IMR-90 (cell line): ENCODE data around the gene ALOX15B. TPM values are rescaled to one million over a fixed set of nuclear protein-coding genes. Genes with fewer than 3 reads are reported as not detected.

ENCODE experiments used
- ATAC-seq: fragments of 200-7000 bp; cut with Tn5 transposase; 2 replicates; pipeline ENCODE4 v1.9.1; 2020; ENCODE audit warnings: low read depth, mild to moderate bottlenecking, moderate library complexity
- BruUV-seq: library from RNA; stranded (reverse); fragments of 400-500 nt; replicated peaks from 2 replicates; lab custom pipeline; 2021; lab: Mats Ljungman, UMichigan
- CTCF ChIA-PET: fragments of 300-600 bp; formaldehyde crosslinking; extraction: SDS; loops from one replicate; lab custom pipeline; 2021; ENCODE audit warnings: antibody characterized with exemption; lab: Yijun Ruan, JAX
- POLR2A ChIA-PET: fragments of 300-600 bp; sonication (Branson Sonifier 250); formaldehyde crosslinking; loops from one replicate; lab custom pipeline; 2022; ENCODE audit warnings: antibody characterized with exemption; ENCODE audit not compliant: unreplicated experiment; lab: Charles Lee
- DNase-seq: peaks from one replicate; pipeline ENCODE4 v3.0.0; 2013
- H2AFZ ChIP-seq: replicated peaks from 2 replicates; pipeline ENCODE3; 2013; ENCODE audit warnings: low read length, mild to moderate bottlenecking; ENCODE audit not compliant: poor library complexity
- H2AK5ac ChIP-seq: 2 replicates; pipeline ENCODE4 v1.6.1; 2013; ENCODE audit warnings: low read depth, low read length, inconsistent platforms
- H2AK9ac ChIP-seq: replicated peaks from 2 replicates; pipeline ENCODE3; 2013; ENCODE audit warnings: mild to moderate bottlenecking, low read depth, low read length, moderate library complexity; ENCODE audit not compliant: poor library complexity
- H2BK120ac ChIP-seq: 2 replicates; pipeline ENCODE4 v1.6.1; 2013; ENCODE audit warnings: low read depth, low read length, inconsistent platforms
- H2BK15ac ChIP-seq: 3 replicates; pipeline ENCODE4 v1.6.1; 2013; ENCODE audit warnings: low read depth, low read length, inconsistent platforms
- H2BK20ac ChIP-seq: 2 replicates; pipeline ENCODE4 v1.6.1; 2013; ENCODE audit warnings: low read depth, mild to moderate bottlenecking, inconsistent platforms, low read length, moderate library complexity
- H2BK5ac ChIP-seq: 2 replicates; pipeline ENCODE4 v1.6.1; 2013; ENCODE audit warnings: mild to moderate bottlenecking, low read depth, low read length, inconsistent platforms; ENCODE audit not compliant: poor library complexity, severe bottlenecking
- H3K14ac ChIP-seq: replicated peaks from 2 replicates; pipeline ENCODE4 v1.6.1; 2013; ENCODE audit warnings: low read depth, low read length, inconsistent platforms
- H3K18ac ChIP-seq: 2 replicates; pipeline ENCODE4 v1.6.1; 2013; ENCODE audit warnings: low read depth, low read length, control low read depth
- H3K23ac ChIP-seq: 2 replicates; pipeline ENCODE4 v1.6.1; 2013; ENCODE audit warnings: low read depth, low read length, inconsistent platforms
- H3K27ac ChIP-seq: 2 replicates; pipeline ENCODE4 v1.5.1; 2013; ENCODE audit warnings: mild to moderate bottlenecking, control low read depth, low read length; ENCODE audit not compliant: insufficient read depth
- H3K27me3 ChIP-seq: 2 replicates; pipeline ENCODE4 v1.6.1; 2013; ENCODE audit warnings: low read length; ENCODE audit not compliant: control insufficient read depth, insufficient read depth
- H3K36me3 ChIP-seq: 2 replicates; pipeline ENCODE4 v1.6.1; 2013; ENCODE audit warnings: low read length, mixed read lengths; ENCODE audit not compliant: control insufficient read depth, insufficient read depth
- H3K4ac ChIP-seq: 2 replicates; pipeline ENCODE4 v1.6.1; 2013; ENCODE audit warnings: low read depth, low read length, inconsistent platforms
- H3K4me1 ChIP-seq: 2 replicates; pipeline ENCODE4 v1.6.1; 2013; ENCODE audit warnings: low read length, mixed read lengths; ENCODE audit not compliant: control insufficient read depth, insufficient read depth
- H3K4me2 ChIP-seq: 2 replicates; pipeline ENCODE4 v1.6.1; 2013; ENCODE audit warnings: low read depth, mild to moderate bottlenecking, control low read depth, low read length, moderate library complexity
- H3K4me3 ChIP-seq: 2 replicates; pipeline ENCODE4 v1.5.1; 2013; ENCODE audit warnings: low read depth, mild to moderate bottlenecking, control low read depth, low read length, moderate library complexity; ENCODE audit not compliant: insufficient read depth
- H3K56ac ChIP-seq: 2 replicates; pipeline ENCODE4 v1.6.1; 2013; ENCODE audit warnings: low read length, inconsistent platforms; ENCODE audit not compliant: insufficient read depth; ENCODE audit errors: extremely low read depth
- H3K79me1 ChIP-seq, 2 experiments: 2 replicates each; pipeline ENCODE4 v1.6.1; 2013; ENCODE audit warnings: low read length in 2 of 2, inconsistent platforms in 1 of 2, low read depth in 1 of 2
- H3K9ac ChIP-seq: 2 replicates; pipeline ENCODE4 v1.6.1; 2013; ENCODE audit warnings: low read depth, low read length, control low read depth
- H3K9me1 ChIP-seq: 2 replicates; pipeline ENCODE4 v1.6.1; 2013; ENCODE audit warnings: low read length, inconsistent platforms; ENCODE audit not compliant: insufficient read depth
- H3K9me3 ChIP-seq: 2 replicates; pipeline ENCODE4 v1.6.1; 2013; ENCODE audit warnings: low read length; ENCODE audit not compliant: control insufficient read depth, insufficient read depth
- H4K20me1 ChIP-seq: 2 replicates; pipeline ENCODE4 v1.6.1; 2013; ENCODE audit warnings: low read length, inconsistent platforms; ENCODE audit not compliant: insufficient read depth
- H4K5ac ChIP-seq: 2 replicates; pipeline ENCODE4 v1.6.1; 2013; ENCODE audit warnings: mild to moderate bottlenecking, low read depth, low read length, control low read depth
- H4K8ac ChIP-seq, 2 experiments: 2 replicates each; pipeline ENCODE4 v1.6.1; 2013; ENCODE audit warnings: low read depth in 2 of 2, low read length in 2 of 2, control low read depth in 1 of 2, inconsistent platforms in 1 of 2
- H4K91ac ChIP-seq: 2 replicates; pipeline ENCODE4 v1.6.1; 2013; ENCODE audit warnings: low read depth, low read length, inconsistent platforms; ENCODE audit not compliant: insufficient read depth
- BHLHE40 ChIP-seq: fragments of 150-350 bp; IDR thresholded peaks from 2 replicates; pipeline ENCODE4 v1.6.1; 2016; ENCODE audit warnings: mild to moderate bottlenecking, low read depth, low read length
- CEBPB ChIP-seq: IDR thresholded peaks from 2 replicates; pipeline ENCODE4 v1.6.1; 2012; ENCODE audit warnings: low read depth, low read length, improper control_type of control experiment
- MXI1 ChIP-seq: IDR thresholded peaks from 2 replicates; pipeline ENCODE4 v1.6.1; 2012; ENCODE audit warnings: low read depth, mild to moderate bottlenecking, low read length, moderate library complexity, borderline replicate concordance
- NFE2L2 ChIP-seq: fragments of 150-350 bp; IDR thresholded peaks from 2 replicates; pipeline ENCODE4 v1.6.1; 2016; ENCODE audit warnings: low read depth, mild to moderate bottlenecking, low read length
- POLR2A ChIP-seq: IDR thresholded peaks from 2 replicates; pipeline ENCODE4 v1.6.1; 2012; ENCODE audit warnings: mild to moderate bottlenecking, low read depth, low read length
- RAD21 ChIP-seq: IDR thresholded peaks from 2 replicates; pipeline ENCODE4 v1.6.1; 2012; ENCODE audit warnings: low read length, improper control_type of control experiment
- RCOR1 ChIP-seq: IDR thresholded peaks from 2 replicates; pipeline ENCODE4 v1.6.1; 2012; ENCODE audit warnings: mild to moderate bottlenecking, low read length, improper control_type of control experiment; ENCODE audit not compliant: insufficient replicate concordance
- RFX5 ChIP-seq: IDR thresholded peaks from 2 replicates; pipeline ENCODE4 v1.8.0; 2012; ENCODE audit warnings: low read depth, mild to moderate bottlenecking, low read length, moderate library complexity
- USF2 ChIP-seq: fragments of 150-350 bp; IDR thresholded peaks from 2 replicates; pipeline ENCODE4 v1.6.1; 2017; ENCODE audit warnings: mild to moderate bottlenecking, antibody characterized with exemption, low read length, low read depth
- WGBS, 2 experiments: methylation state at CpG; one replicate each; pipeline versions ENCODE4 v1.1.5 to v1.1.7; 2013; ENCODE audit warnings: missing lambda C conversion rate in 2 of 2; ENCODE audit not compliant: insufficient read length in 1 of 2; ENCODE audit errors: extremely low coverage in 2 of 2; 5-methylcytosine and 5-hydroxymethylcytosine counted together
- dilution Hi-C: fragments of 300-500 bp; cut with HindIII; formaldehyde crosslinking; loops from one replicate; pipeline ENCODE4 v1.14.3; 2018; ENCODE audit warnings: low sequenced_read_pairs; ENCODE audit not compliant: unreplicated experiment
- in situ Hi-C: fragments of 300-500 bp; cut with MboI; formaldehyde crosslinking; loops from 3 replicates; pipeline ENCODE4 v1.14.3; 2019; ENCODE audit warnings: low sequenced_read_pairs, inconsistent platforms, mixed read lengths
- intact Hi-C: fragments of 100-400 bp; cut with micrococcal nuclease; formaldehyde crosslinking; loops from 2 replicates; pipeline ENCODE4 v1.10.0; 2022
- polyA plus RNA-seq, 3 experiments: library from polyadenylated mRNA; depleted of rRNA; stranded (reverse); fragments of >200 nt; gene quantifications; 2 replicates each; pipeline ENCODE4 v1.2.3, GENCODE V29; 2012; ENCODE audit warnings: low replicate concordance in 1 of 3
- total RNA-seq: library from RNA; depleted of rRNA; stranded (reverse); fragments of >200 nt; gene quantifications from 2 replicates; pipeline ENCODE4 v1.2.3, GENCODE V29; 2012

ALOX15B gene
- total and polyA plus RNA-seq, 2 of the 4 experiments (the other 2 are of a cell fraction): not detected

- WGBS, 2 experiments: no CpG with 5 or more reads among the region's 8 CpGs
- BruUV-seq: no TSS peak
Measured at GRCh38 chr17:8048736-8049135, 9.9 kb downstream of the ALOX15B start.

More at GRCh38 chr17:8048736-8049135, 9.9 kb downstream of the ALOX15B start:
- H3K4me2 ChIP-seq: no peak overlapping the region
- DNase-seq (no peak), ATAC-seq (no peak)
- TF ChIP-seq RAD21 (no peak), CEBPB (no peak), BHLHE40 (no peak), RCOR1 (no peak), MXI1 (no peak), USF2 (no peak), RFX5 (no peak), POLR2A (no peak), NFE2L2 (no peak)
- no peak overlapping the region for H3K4me3 ChIP-seq
- intact Hi-C loops (no loop called here), dilution Hi-C loops (no loop called here), in situ Hi-C loops (loop anchor here (10.0 kb wide), 1 partner anchor 134 kb away; the partner anchor contains the start of gene RNF227)
- no peak overlapping the region for H2AK5ac ChIP-seq
- H3K27me3 ChIP-seq: peaks cover 69% of the 10 kb centered on the region
- no peaks in the 10 kb centered on the region for H3K79me1 ChIP-seq
- no peak overlapping the region for H3K4ac ChIP-seq
- no peak overlapping the region for H3K9ac ChIP-seq
- no peaks in the 10 kb centered on the region for H3K9me3 ChIP-seq
- H3K18ac ChIP-seq: no peak overlapping the region
- no peak overlapping the region for H3K27ac ChIP-seq
- H2AK9ac ChIP-seq: no peak overlapping the region
- H3K56ac ChIP-seq: no peak overlapping the region
- H3K4me1 ChIP-seq: no peaks in the 10 kb centered on the region
- H3K14ac ChIP-seq: no peak overlapping the region
- H4K5ac ChIP-seq: no peak overlapping the region
- POLR2A ChIA-PET: no interaction called here
- no peak overlapping the region for H2BK120ac ChIP-seq
- H2BK5ac ChIP-seq: no peak overlapping the region
- H3K36me3 ChIP-seq: no peaks in the 10 kb centered on the region
- H2BK20ac ChIP-seq: no peak overlapping the region
- no peak overlapping the region for H3K23ac ChIP-seq
- H2AFZ ChIP-seq: no peak overlapping the region
- H3K9me1 ChIP-seq: no peaks in the 10 kb centered on the region
- no peak overlapping the region for H4K91ac ChIP-seq
- H4K8ac ChIP-seq: no peak overlapping the region
- CTCF ChIA-PET: interaction anchor here (0.7 kb wide), 1 partner anchor 208 kb away, joined by 4 read pairs; no protein-coding TSS in a partner anchor
- H2BK15ac ChIP-seq: no peak overlapping the region
- no peaks in the 10 kb centered on the region for H4K20me1 ChIP-seq
